ENCODE results near the gene ZNF746.

ZNF746 gene

GRCh38 chr7:149468208-149468607, 29.4 kb downstream of the ZNF746 start:
- POLR2A ChIA-PET: no interaction called here
- no peak for DNase-seq (ENCODE audit: extremely low spot score)
- CTCF ChIA-PET: interaction anchor here (2.4 kb wide), 1 partner anchor 15 kb away, joined by 10 read pairs; no protein-coding TSS in a partner anchor
- no peak for TF ChIP-seq CTCF (IDR thresholded peaks at IDR 0.05; ENCODE audit: control extremely low read depth, extremely low read depth, low read depth, missing control alignments)

GRCh38 chr7:149467321-149467859, 30.2 kb downstream of the ZNF746 start:
- POLR2A ChIA-PET: no interaction called here
- DNase-seq (ENCODE audit: extremely low spot score): no peak
- CTCF ChIA-PET: interaction anchor here (1.0 to 2.4 kb wide), 3 partner anchors 15 to 284 kb away, joined by 3 to 10 read pairs (median 3); no protein-coding TSS in a partner anchor
- no peak for TF ChIP-seq CTCF (IDR thresholded peaks at IDR 0.05; ENCODE audit: control extremely low read depth, extremely low read depth, low read depth, missing control alignments)

- DNase-seq (ENCODE audit: extremely low spot score): no peak
- TF ChIP-seq CTCF (IDR thresholded peaks at IDR 0.05; ENCODE audit: control extremely low read depth, extremely low read depth, low read depth, missing control alignments): no peak
- ChIA-PET POLR2A (no interaction called here), CTCF (interaction anchor here (1.0 kb wide), 1 partner anchor 283 kb away, joined by 3 read pairs; no protein-coding TSS in a partner anchor)
Measured at GRCh38 chr7:149466364-149466763, 31.2 kb downstream of the ZNF746 start.

- ChIA-PET POLR2A (no interaction called here), CTCF (no interaction called here)
- no peak for TF ChIP-seq CTCF (IDR thresholded peaks at IDR 0.05; ENCODE audit: control extremely low read depth, extremely low read depth, low read depth, missing control alignments)
- no peak for DNase-seq (ENCODE audit: extremely low spot score)
Measured at GRCh38 chr7:149463500-149464161, 34.0 kb downstream of the ZNF746 start.

- TF ChIP-seq CTCF (IDR thresholded peaks at IDR 0.05; ENCODE audit: control extremely low read depth, extremely low read depth, low read depth, missing control alignments): no peak
- ChIA-PET POLR2A (no interaction called here), CTCF (no interaction called here)
- DNase-seq (ENCODE audit: extremely low spot score): no peak
Measured at GRCh38 chr7:149462101-149462520, 35.5 kb downstream of the ZNF746 start.

- ChIA-PET POLR2A (interaction anchor here (1.0 kb wide), 1 partner anchor 19 kb away, joined by 3 read pairs; no protein-coding TSS in a partner anchor), CTCF (interaction anchor here (0.6 to 3.3 kb wide), 9 partner anchors 10 to 202 kb away, joined by 3 to 17 read pairs (median 3); partner anchors contain the start of gene ZNF783)
- peak; percentile 78 for TF ChIP-seq CTCF (IDR thresholded peaks at IDR 0.05; ENCODE audit: control extremely low read depth, extremely low read depth, low read depth, missing control alignments)
- peak; percentile 92 for DNase-seq (ENCODE audit: extremely low spot score)
Measured at GRCh38 chr7:149460493-149461277, 36.9 kb downstream of the ZNF746 start, which contains the start of gene ZNF777. TSS of gene ZNF777 (minus strand) at chr7:149461062. CDS start at chr7:149456022, 5,040 bp downstream.
